Neural progenitor cell (in vitro differentiated cells): Measurements from ENCODE around the gene PPFIA3.

Experiments
- EZH2 ChIP-seq: fragments of 200-600 bp; sonication (generic); IDR thresholded peaks from 2 replicates; pipeline ENCODE4 v1.6.1; 2017; ENCODE audit warnings: antibody characterized with exemption, mild to moderate bottlenecking, moderate library complexity
- EZH2phosphoT487 ChIP-seq: fragments of 200-600 bp; sonication (generic); IDR thresholded peaks from 2 replicates; pipeline ENCODE4 v1.6.1; 2017; ENCODE audit warnings: antibody characterized with exemption

GRCh38 chr19:49180659-49181058, 61.3 kb downstream of the PPFIA3 start:
- no peak for TF ChIP-seq EZH2phosphoT487
- no peak for TF ChIP-seq EZH2
